Breast epithelium (tissue), 3 donors: ENCODE results near the gene TNFRSF1A.

Source experiments
- POLR2AphosphoS5 ChIP-seq, 3 donors: sonication (generic); formaldehyde crosslinking; IDR thresholded peaks; one replicate each; pipeline ENCODE4 v1.6.1; 2017; ENCODE audit warnings: antibody characterized with exemption in 3 of 3
- TF ChIP-seq, protein P1 (sequence below), 3 donors: fragments of 450-650 bp; IDR thresholded peaks; one replicate each; pipeline ENCODE4 v1.5.1; 2016 to 2017; ENCODE audit warnings: antibody characterized with exemption in 3 of 3, mild to moderate bottlenecking in 3 of 3, moderate library complexity in 3 of 3

DNA sequence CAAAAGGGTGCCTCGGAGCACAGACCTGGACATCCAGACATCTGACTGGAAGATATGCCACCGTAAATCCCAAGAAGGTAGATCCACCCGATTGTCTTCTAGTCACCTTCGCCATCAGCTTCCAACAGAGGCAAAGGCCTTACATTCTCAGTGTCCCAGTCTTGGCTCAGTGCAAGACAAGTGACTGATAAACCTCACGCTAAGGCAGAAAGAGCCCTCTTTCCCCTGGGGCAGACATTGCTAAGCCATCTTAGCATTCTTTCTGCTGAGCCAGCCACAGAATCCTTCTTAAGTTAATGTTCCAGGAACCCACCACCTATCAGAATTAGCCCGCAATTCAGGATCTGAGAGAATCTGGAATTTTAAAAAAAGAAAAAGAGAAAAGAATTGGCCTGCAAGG is 35.7 kb downstream of the TNFRSF1A start:
- TF ChIP-seq POLR2AphosphoS5 (IDR thresholded peaks at IDR 0.05): no peak
- TF ChIP-seq, protein P1, sequence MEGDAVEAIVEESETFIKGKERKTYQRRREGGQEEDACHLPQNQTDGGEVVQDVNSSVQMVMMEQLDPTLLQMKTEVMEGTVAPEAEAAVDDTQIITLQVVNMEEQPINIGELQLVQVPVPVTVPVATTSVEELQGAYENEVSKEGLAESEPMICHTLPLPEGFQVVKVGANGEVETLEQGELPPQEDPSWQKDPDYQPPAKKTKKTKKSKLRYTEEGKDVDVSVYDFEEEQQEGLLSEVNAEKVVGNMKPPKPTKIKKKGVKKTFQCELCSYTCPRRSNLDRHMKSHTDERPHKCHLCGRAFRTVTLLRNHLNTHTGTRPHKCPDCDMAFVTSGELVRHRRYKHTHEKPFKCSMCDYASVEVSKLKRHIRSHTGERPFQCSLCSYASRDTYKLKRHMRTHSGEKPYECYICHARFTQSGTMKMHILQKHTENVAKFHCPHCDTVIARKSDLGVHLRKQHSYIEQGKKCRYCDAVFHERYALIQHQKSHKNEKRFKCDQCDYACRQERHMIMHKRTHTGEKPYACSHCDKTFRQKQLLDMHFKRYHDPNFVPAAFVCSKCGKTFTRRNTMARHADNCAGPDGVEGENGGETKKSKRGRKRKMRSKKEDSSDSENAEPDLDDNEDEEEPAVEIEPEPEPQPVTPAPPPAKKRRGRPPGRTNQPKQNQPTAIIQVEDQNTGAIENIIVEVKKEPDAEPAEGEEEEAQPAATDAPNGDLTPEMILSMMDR (IDR thresholded peaks at IDR 0.05): no peak
